SK-N-SH (cell line): ENCODE data around the gene MCF2L2.

Experiments used
- POLR2AphosphoS5 ChIP-seq: IDR thresholded peaks from 2 replicates; pipeline ENCODE4 v1.6.1; 2012; ENCODE audit warnings: low read depth, low read length
- TF ChIP-seq, protein P1 (sequence below): fragments of 200-600 bp; sonication (generic); IDR thresholded peaks from 2 replicates; pipeline ENCODE4 v1.6.1; 2017; ENCODE audit warnings: antibody characterized with exemption, mild to moderate bottlenecking, moderate library complexity

DNA sequence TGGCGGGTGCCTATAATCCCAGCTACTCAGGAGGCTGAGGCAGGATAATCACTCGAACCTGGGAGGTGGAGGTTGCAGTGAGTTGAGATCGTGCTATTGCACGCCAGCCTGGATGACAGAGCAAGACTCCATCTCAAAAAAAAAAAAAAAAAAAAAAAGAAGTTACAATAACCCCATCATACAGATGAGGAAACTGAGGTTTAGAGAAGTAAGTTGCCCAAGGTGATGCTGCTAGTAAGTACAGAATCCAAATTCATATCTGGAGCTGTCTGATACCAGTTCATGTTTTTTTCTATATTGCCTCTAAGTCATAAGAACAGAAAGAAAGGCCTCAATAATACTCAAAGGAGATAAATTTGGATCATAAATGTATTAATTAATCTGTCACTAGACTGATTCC is 40.6 kb downstream of the MCF2L2 start:
- TF ChIP-seq POLR2AphosphoS5 = no peak
- TF ChIP-seq, protein P1, sequence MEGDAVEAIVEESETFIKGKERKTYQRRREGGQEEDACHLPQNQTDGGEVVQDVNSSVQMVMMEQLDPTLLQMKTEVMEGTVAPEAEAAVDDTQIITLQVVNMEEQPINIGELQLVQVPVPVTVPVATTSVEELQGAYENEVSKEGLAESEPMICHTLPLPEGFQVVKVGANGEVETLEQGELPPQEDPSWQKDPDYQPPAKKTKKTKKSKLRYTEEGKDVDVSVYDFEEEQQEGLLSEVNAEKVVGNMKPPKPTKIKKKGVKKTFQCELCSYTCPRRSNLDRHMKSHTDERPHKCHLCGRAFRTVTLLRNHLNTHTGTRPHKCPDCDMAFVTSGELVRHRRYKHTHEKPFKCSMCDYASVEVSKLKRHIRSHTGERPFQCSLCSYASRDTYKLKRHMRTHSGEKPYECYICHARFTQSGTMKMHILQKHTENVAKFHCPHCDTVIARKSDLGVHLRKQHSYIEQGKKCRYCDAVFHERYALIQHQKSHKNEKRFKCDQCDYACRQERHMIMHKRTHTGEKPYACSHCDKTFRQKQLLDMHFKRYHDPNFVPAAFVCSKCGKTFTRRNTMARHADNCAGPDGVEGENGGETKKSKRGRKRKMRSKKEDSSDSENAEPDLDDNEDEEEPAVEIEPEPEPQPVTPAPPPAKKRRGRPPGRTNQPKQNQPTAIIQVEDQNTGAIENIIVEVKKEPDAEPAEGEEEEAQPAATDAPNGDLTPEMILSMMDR = no peak
